ENCODE results near the gene SPECC1.

DNA sequence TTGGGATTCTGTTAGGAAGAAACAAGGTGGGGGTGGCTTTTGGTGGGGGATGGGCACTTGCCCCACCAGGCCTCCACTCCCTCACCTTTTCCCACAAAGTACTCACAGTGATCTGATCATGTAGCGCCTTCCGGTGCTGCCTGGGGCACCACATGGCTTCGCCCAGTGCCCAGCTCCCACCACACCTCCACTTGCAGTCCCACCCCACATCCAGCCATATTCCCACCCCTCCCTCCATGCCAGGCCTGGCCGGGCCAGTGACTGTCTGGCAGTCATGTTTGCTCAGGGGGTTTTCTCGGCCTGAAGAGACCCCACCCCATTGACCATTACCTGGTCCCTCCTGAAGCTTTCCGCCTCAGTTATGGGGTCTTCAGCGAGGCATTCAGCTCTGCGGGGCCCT is 201.5 kb downstream of the SPECC1 start:
- TF ChIP-seq SUZ12 (IDR thresholded peaks at IDR 0.05; ENCODE audit: extremely low read depth, insufficient read depth, insufficient read length) (no peak), ZNF274 (IDR thresholded peaks at IDR 0.05; ENCODE audit: low read depth, low read length) (no peak), YY1 (IDR thresholded peaks at IDR 0.05; ENCODE audit: insufficient read depth, insufficient read length) (no peak)

Measured in NT2/D1 (cell line).